Heart left ventricle (tissue), 16 donors: ENCODE data around the gene FBXO38. TPM values are rescaled to one million over a fixed set of nuclear protein-coding genes. Genes with fewer than 3 reads are reported as not detected.

Experiments
- ATAC-seq, 4 donors: fragments of 200-7000 bp; cut with Tn5 transposase; one replicate each; pipeline ENCODE4 v1.9.1; 2020 to 2022; ENCODE audit warnings: moderate library complexity in 4 of 4, mild to moderate bottlenecking in 3 of 4, moderate number of reproducible peaks in 1 of 4
- DNase-seq, 5 donors: peaks; one replicate each; pipeline ENCODE4 v3.0.0-alpha.2; 2020
- H3K27ac ChIP-seq, 12 donors: fragments of 200-600 bp; sonication (generic) in 4 of 12; one replicate each; pipeline versions ENCODE4 v1.5.0 to v1.8.0; 2016 to 2022; ENCODE audit warnings: mild to moderate bottlenecking in 2 of 12
- H3K27me3 ChIP-seq, 9 donors: fragments of 200-600 bp; sonication (generic) in 2 of 9; one replicate each; pipeline versions ENCODE4 v1.5.1 to v1.8.0; 2016 to 2022; ENCODE audit warnings: mild to moderate bottlenecking in 3 of 9
- H3K36me3 ChIP-seq, 9 donors: fragments of 200-600 bp; sonication (generic) in 2 of 9; one replicate each; pipeline versions ENCODE4 v1.5.0 to v1.8.0; 2018 to 2022; ENCODE audit warnings: mild to moderate bottlenecking in 2 of 9
- H3K4me1 ChIP-seq, 12 donors: fragments of 200-600 bp; sonication (generic) in 4 of 12; one replicate each; pipeline versions ENCODE4 v1.5.0 to v1.8.0; 2016 to 2022; ENCODE audit warnings: mild to moderate bottlenecking in 3 of 12
- H3K4me3 ChIP-seq, 12 donors: fragments of 200-600 bp; sonication (generic) in 4 of 12; one replicate each; pipeline versions ENCODE4 v1.5.0 to v1.8.0; 2017 to 2022; ENCODE audit warnings: mild to moderate bottlenecking in 9 of 12, moderate library complexity in 4 of 12
- H3K9me3 ChIP-seq, 12 donors: fragments of 200-600 bp; sonication (generic) in 4 of 12; one replicate each; pipeline versions ENCODE4 v1.5.0 to v1.8.0; 2016 to 2022; ENCODE audit warnings: mild to moderate bottlenecking in 1 of 12
- CTCF ChIP-seq, 12 donors: fragments of 200-600 bp; sonication (generic) in 4 of 12; IDR thresholded peaks; one replicate each; pipeline versions ENCODE4 v1.5.0 to v1.8.0; 2018 to 2022; ENCODE audit warnings: antibody characterized with exemption in 12 of 12, mild to moderate bottlenecking in 5 of 12
- POLR2A ChIP-seq, 2 donors: fragments of 450-650 bp; IDR thresholded peaks; one replicate each; pipeline ENCODE4 v1.6.1; 2017; ENCODE audit warnings: antibody characterized with exemption in 2 of 2, mild to moderate bottlenecking in 2 of 2, moderate library complexity in 2 of 2
- WGBS, 4 donors: extraction: QIAGEN DNeasy Blood & Tissue Kit in 2 of 4; methylation state at CpG; one replicate each; pipeline versions ENCODE4 v1.1.5 to v1.1.7; 2013 to 2018; 5-methylcytosine and 5-hydroxymethylcytosine counted together
- intact Hi-C, 10 donors: fragments of 100-400 bp; cut with DNase I; formaldehyde crosslinking; loops; one replicate each; pipeline versions ENCODE4 v1.11.1 to v1.14.2; 2022
- polyA plus RNA-seq, 2 donors: library from polyadenylated mRNA; stranded (reverse); fragments of 200-250 nt; gene quantifications; one replicate each; pipeline ENCODE4 v1.2.3, GENCODE V29; 2013
- total RNA-seq, 9 donors: library from RNA; depleted of rRNA in 2 of 9; stranded (reverse); fragments of >200 nt in 2 of 9; fragmentation: NEBNext Ultra II Directional in 3 of 9; extraction: Animal tissue kit (Norgen Biotek cat#: 25700) in 3 of 9; gene quantifications; one replicate each; pipeline versions ENCODE4 v1.1.0 to v1.2.4, GENCODE V29; 2016 to 2023
- donor health status: ischemic (EF 13 %, LVEDD 7.1; RV severe dilation, severe dysfunction).
- donor health status: healthy with polysubstance abuse.
- donor health status: DM: no; HTN: yes; CAD: no.
- donor health status: DM: no; HTN: no; CAD: no.
- donor health status: ischemic (EF 25% LVEDD 6.9; RV normal size, moderate dysfunction).
- donor health status: ischemic (EF 25% LVEDD 5.7; RV mildly dilated, moderate dysfunction).
- donor health status: healthy.
- donor health status: DM: yes; HTN: yes; CAD: no.
- donor health status: ischemic (EF 35%, LVEDD 5.7; RV mildly dilated, moderate dysfunction).
- donor health status: nonischemic (EF 11% LVEDD 7.7; RV severe dilation, severe dysfunction).
- donor health status: DM: yes; HTN: yes; CAD: no.
- donor health status: PGD.
- donor health status: ischemic (EF 29% LVEDD 5.4; RV normal size, mild dysfunction).
- donor health status: nonischemic (EF 23%, LVEDD 6.1; RV moderate dilation, normal function).

FBXO38 gene
- total and polyA plus RNA-seq, 11 donors, result 11.7 to 56.0 (median 36.5) TPM

- 29 to 64% (median 55%) methylated on average over 1 of the region's 1 CpG for WGBS, 4 donors
- Histone ChIP-seq H3K27me3 (no peaks in the 10 kb centered on the region), H3K4me1 (peaks cover 3 to 87% (median 71%) of the 10 kb centered on the region in 12 donors), H3K4me3 (no peak overlapping the region), H3K9me3 (no peaks in the 10 kb centered on the region), H3K36me3 (peaks cover 0 to 13% (median 2%) of the 10 kb centered on the region in 9 donors), H3K27ac (peak overlapping the region in 6 of 12 donors; percentile 10 to 48 (median 20))
- intact Hi-C loops, result no loop called here
- no peak for ATAC-seq
- TF ChIP-seq CTCF (IDR thresholded peaks at IDR 0.05) (no peak), POLR2A (IDR thresholded peaks at IDR 0.05) (no peak)
- no peak for DNase-seq
Measured at GRCh38 chr5:148388696-148389095, 4.9 kb downstream of the FBXO38 start.

GRCh38 chr5:148390914-148391313, 7.2 kb downstream of the FBXO38 start:
- H3K27me3 ChIP-seq, result no peaks in the 10 kb centered on the region
- TF ChIP-seq POLR2A (IDR thresholded peaks at IDR 0.05) (no peak), CTCF (IDR thresholded peaks at IDR 0.05) (no peak)
- ATAC-seq (no peak), DNase-seq (no peak)
- H3K4me1 ChIP-seq, result peaks cover 0 to 89% (median 58%) of the 10 kb centered on the region in 12 donors
- peak overlapping the region in 1 of 12 donors; percentile 3 for H3K27ac ChIP-seq
- 59 to 73% (median 65%) methylated on average over 5 of the region's 5 CpGs for WGBS, 4 donors
- peaks cover 0 to 32% (median 17%) of the 10 kb centered on the region in 9 donors for H3K36me3 ChIP-seq
- no peaks in the 10 kb centered on the region for H3K9me3 ChIP-seq
- intact Hi-C loops, result no loop called here
- H3K4me3 ChIP-seq, result no peak overlapping the region

GRCh38 chr5:148391422-148391821, 7.7 kb downstream of the FBXO38 start:
- ATAC-seq (peak in 1 of 4 donors; percentile 38), DNase-seq (no peak)
- Histone ChIP-seq H3K4me1 (peaks cover 0 to 84% (median 53%) of the 10 kb centered on the region in 12 donors), H3K9me3 (no peaks in the 10 kb centered on the region), H3K36me3 (peaks cover 0 to 38% (median 20%) of the 10 kb centered on the region in 9 donors), H3K4me3 (no peak overlapping the region), H3K27me3 (no peaks in the 10 kb centered on the region), H3K27ac (peak overlapping the region in 2 of 12 donors; percentile 3 to 22)
- intact Hi-C loops, result no loop called here
- WGBS, 4 donors, result 18 to 27% (median 22%) methylated on average over 1 of the region's 1 CpG
- TF ChIP-seq CTCF (IDR thresholded peaks at IDR 0.05) (no peak), POLR2A (IDR thresholded peaks at IDR 0.05) (no peak)

- Histone ChIP-seq H3K27ac (no peak overlapping the region), H3K36me3 (peaks cover 0 to 44% (median 24%) of the 10 kb centered on the region in 9 donors), H3K27me3 (no peaks in the 10 kb centered on the region), H3K4me3 (no peak overlapping the region), H3K4me1 (peaks cover 0 to 77% (median 47%) of the 10 kb centered on the region in 12 donors), H3K9me3 (no peaks in the 10 kb centered on the region)
- no peak for DNase-seq
- intact Hi-C loops, result no loop called here
- no peak for TF ChIP-seq CTCF (IDR thresholded peaks at IDR 0.05)
- no peak for ATAC-seq
- whole genome bisulfite sequencing, 4 donors, result 34 to 59% (median 48%) methylated on average over 3 of the region's 3 CpGs
Measured at GRCh38 chr5:148393390-148393741, 9.6 kb downstream of the FBXO38 start.
